SH-SY5Y (cell line): Measurements from ENCODE around the gene NTM.

Experiments
- GATA2 ChIP-seq: IDR thresholded peaks from 2 replicates; pipeline ENCODE4 v1.6.1; 2011; ENCODE audit warnings: mild to moderate bottlenecking, low read depth, low read length
- GATA3 ChIP-seq: IDR thresholded peaks from 2 replicates; pipeline ENCODE4 v1.6.1; 2011; ENCODE audit warnings: low read depth, mild to moderate bottlenecking, low read length, moderate library complexity

GRCh38 chr11:131671320-131671719 lies 300.9 kb downstream of the NTM start:
- TF ChIP-seq GATA3 (no peak), GATA2 (no peak)
